ENCODE data around the gene LRRC10.

The LRRC10 gene

GRCh38 chr12:69563166-69563762 is 47.4 kb downstream of the LRRC10 start:
- DNase-seq, result no peak

Data from NCI-H82 (cell line).